ENCODE results near the gene DENND6B. TPM values are rescaled to one million over a fixed set of nuclear protein-coding genes. Genes with fewer than 3 reads are reported as not detected.

The DENND6B gene
- total RNA-seq, 2 donors from 2014 or later: 0.85 to 1.0 TPM

DNA sequence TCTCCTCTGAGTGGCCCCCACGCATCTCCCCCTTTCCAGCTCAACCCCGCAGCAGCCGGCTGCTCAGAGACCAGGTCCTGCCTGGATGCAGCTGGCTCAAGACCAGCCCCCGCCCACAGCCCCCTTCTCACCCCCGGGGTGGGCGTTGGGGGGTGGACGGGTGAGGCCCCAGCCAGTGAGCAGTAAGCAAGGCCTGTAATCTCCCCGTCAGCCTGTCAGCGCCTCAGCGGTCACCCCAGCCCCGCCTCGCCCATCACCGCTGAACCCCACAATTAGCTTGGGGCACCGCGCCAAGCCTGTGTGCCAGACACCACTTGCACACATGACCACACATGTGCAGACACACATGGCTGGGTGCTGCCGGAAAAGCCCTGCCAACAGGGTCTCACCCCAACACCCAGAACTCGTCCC, 25.2 kb downstream of the DENND6B start:
- peak overlapping the region; percentile 91 to 93 for H3K27ac ChIP-seq
- no peak for DNase-seq (ENCODE audit: low spot score)
- no peaks in the 10 kb centered on the region for H3K36me3 ChIP-seq
- H3K4me1 ChIP-seq: peaks cover 0 to 100% of the 10 kb centered on the region in 2 donors
- H3K4me3 ChIP-seq: no peak overlapping the region
- TF ChIP-seq, protein P1, sequence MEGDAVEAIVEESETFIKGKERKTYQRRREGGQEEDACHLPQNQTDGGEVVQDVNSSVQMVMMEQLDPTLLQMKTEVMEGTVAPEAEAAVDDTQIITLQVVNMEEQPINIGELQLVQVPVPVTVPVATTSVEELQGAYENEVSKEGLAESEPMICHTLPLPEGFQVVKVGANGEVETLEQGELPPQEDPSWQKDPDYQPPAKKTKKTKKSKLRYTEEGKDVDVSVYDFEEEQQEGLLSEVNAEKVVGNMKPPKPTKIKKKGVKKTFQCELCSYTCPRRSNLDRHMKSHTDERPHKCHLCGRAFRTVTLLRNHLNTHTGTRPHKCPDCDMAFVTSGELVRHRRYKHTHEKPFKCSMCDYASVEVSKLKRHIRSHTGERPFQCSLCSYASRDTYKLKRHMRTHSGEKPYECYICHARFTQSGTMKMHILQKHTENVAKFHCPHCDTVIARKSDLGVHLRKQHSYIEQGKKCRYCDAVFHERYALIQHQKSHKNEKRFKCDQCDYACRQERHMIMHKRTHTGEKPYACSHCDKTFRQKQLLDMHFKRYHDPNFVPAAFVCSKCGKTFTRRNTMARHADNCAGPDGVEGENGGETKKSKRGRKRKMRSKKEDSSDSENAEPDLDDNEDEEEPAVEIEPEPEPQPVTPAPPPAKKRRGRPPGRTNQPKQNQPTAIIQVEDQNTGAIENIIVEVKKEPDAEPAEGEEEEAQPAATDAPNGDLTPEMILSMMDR (IDR thresholded peaks at IDR 0.05): no peak
- no peaks in the 10 kb centered on the region for H3K9me3 ChIP-seq
- H3K27me3 ChIP-seq: no peaks in the 10 kb centered on the region

DNA sequence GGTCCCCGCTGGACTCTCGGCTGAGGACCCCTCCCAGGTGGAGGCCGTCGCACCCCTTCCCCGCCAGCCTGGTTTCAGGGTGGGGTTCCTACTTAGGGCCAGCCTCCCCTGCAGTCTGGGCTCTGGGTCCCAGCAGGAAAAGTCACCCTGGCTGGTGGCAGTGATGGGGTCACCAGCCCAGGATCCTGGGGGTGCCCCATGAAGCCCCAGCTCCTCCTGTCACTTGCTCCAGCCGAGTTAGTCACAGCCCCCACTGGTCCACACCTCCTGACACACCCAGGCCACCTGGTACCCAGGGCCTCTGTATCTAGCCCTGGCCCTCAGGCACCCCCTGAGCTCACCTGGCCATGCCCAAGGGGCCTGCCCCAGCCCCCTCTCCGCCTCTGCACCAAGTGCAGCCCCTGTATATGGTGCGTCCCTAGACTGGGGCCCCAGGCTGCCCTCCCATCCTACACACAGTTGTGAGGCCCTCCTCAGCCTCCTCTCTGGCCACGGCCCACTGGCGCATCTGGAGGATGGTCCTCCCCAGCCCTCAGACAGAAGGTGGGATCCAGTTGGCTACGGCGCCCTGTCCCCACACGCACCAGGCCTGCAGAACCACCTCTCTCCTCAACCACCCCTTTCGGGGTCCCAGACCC, 26.1 kb downstream of the DENND6B start:
- H3K9me3 ChIP-seq: no peaks in the 10 kb centered on the region
- H3K36me3 ChIP-seq: no peaks in the 10 kb centered on the region
- no peak for DNase-seq (ENCODE audit: low spot score)
- H3K4me3 ChIP-seq: peak overlapping the region in 1 of 2 donors; percentile 50
- H3K27me3 ChIP-seq: no peaks in the 10 kb centered on the region
- H3K4me1 ChIP-seq: peaks cover 0 to 100% of the 10 kb centered on the region in 2 donors
- TF ChIP-seq, protein P1 (IDR thresholded peaks at IDR 0.05): no peak
- H3K27ac ChIP-seq: peak overlapping the region; percentile 91 to 93

DNA sequence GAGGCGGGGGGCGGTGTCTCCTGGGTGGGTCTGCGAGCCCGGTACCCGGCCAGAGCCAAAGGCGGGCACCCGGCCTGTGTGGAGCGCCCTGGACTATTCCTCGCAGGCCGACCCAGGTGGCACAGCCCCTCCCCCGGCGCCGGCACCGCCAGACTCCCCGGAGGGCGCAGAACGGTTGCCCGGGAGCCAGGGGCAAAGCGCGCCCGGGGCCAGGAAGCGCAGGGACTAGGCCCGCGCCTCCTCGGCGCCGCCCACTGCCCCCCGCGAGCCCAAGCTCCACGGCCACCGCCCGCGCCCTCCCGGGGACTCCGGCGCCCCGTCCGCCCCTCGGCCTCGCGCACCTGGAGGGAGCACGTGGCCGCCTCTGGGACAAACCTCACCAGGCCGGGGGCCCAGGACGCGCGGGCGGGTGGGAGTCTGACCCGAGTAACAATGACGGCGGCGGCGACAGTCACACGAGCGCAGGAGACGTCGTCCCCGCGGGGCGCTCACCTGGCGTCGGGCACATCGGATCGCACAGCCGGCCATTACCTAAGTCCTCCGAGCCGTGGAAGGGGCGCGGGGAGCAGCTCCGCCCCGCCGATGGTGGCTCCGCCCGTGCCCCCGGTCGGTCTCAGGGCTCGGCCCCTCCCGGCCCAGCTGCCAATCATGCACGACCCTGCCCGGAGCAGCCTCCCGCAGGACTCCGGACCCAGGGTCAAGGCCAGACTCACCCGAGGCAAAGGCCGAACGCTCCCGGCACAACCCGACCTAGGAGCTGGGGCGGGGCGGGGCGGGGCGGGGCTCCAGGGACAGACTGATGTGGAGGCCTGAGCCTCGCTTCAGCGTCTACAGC, 26.8 kb downstream of the DENND6B start:
- Histone ChIP-seq H3K4me3 (peak overlapping the region; percentile 26 to 50), H3K27ac (peak overlapping the region; percentile 91 to 93), H3K36me3 (no peaks in the 10 kb centered on the region), H3K27me3 (no peaks in the 10 kb centered on the region), H3K4me1 (peaks cover 0 to 95% of the 10 kb centered on the region in 2 donors), H3K9me3 (no peaks in the 10 kb centered on the region)
- TF ChIP-seq, protein P1 (IDR thresholded peaks at IDR 0.05): no peak
- DNase-seq (ENCODE audit: low spot score): no peak

DNA sequence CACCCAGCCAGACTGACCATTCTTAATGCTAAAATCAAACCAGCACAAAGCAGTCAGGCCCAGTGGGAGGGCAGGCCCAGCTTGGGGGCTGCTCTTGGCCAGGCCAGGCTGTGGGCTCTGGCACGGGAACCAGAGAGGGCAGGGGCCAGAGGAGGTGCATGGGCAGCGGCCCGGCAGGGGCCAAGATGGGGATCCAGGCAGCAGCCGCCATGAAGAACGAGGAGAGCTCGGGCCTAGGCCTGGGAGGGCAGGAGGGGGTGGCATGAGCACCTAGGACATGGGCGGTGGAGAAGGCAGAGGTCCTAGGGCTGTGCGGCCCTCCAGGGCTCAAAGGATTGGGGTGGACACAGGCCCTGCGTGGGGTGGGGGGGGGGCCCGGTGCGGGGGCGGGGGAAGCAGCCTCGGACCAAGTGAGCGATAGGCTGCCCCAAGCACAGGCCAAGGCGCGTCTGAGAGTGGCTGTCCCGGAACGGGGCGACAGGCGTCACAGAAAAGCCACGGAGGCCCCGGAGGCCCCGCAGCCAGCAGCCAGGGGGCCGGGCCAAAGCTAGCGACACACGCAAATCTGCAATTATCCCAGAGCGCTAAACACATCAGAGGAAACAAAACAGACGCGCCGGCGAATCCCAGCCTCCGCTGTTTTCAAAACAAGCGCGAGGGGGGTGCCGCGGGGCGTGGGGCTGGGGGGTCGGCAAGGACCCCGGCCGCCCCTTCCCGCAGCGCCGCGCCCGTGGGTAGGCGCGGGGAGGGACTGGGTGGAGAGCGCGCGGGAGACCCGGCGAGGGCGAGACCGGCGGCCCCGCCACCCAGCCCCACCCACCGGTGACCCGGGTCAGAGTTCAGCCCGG, 27.7 kb downstream of the DENND6B start:
- H3K4me3 ChIP-seq: peak overlapping the region; percentile 26 to 50
- H3K4me1 ChIP-seq: peaks cover 0 to 95% of the 10 kb centered on the region in 2 donors
- no peaks in the 10 kb centered on the region for H3K36me3 ChIP-seq
- no peaks in the 10 kb centered on the region for H3K9me3 ChIP-seq
- TF ChIP-seq, protein P1 (IDR thresholded peaks at IDR 0.05): peak in 1 of 2 donors; percentile 27
- DNase-seq (ENCODE audit: low spot score): no peak
- H3K27me3 ChIP-seq: no peaks in the 10 kb centered on the region
- peak overlapping the region; percentile 91 to 93 for H3K27ac ChIP-seq

DNA sequence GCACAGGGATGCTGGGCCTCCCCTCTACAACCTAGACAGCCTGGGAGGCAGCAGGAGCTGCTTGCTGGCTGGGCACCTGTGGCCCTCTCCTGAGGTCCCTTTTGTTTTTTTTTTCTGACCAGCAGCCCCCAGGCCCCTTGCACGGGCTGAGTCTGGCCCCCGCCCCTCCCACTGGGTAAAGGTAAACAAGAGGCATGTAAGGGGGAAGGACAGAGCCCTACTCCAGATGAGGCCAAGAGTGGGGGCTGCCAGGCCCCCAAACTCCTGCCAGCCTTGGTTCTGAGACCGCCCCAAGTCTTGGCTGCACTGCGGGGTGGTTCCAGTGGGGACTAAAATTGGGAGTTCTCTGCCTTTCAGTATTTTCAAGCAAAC, 28.6 kb downstream of the DENND6B start:
- Histone ChIP-seq H3K4me3 (no peak overlapping the region), H3K4me1 (peaks cover 0 to 95% of the 10 kb centered on the region in 2 donors), H3K9me3 (no peaks in the 10 kb centered on the region), H3K27ac (peak overlapping the region; percentile 91 to 93), H3K27me3 (no peaks in the 10 kb centered on the region), H3K36me3 (no peaks in the 10 kb centered on the region)
- DNase-seq (ENCODE audit: low spot score): no peak
- TF ChIP-seq, protein P1 (IDR thresholded peaks at IDR 0.05): no peak

Data from right atrium auricular region (tissue), 2 donors.